Panc1 (cell line): ENCODE data around the gene KHDRBS1. TPM values are rescaled to one million over a fixed set of nuclear protein-coding genes. Genes with fewer than 3 reads are reported as not detected.

ENCODE experiments used
- ATAC-seq: fragments of 200-7000 bp; cut with Tn5 transposase; 2 replicates; pipeline ENCODE4 v1.9.1; 2020; ENCODE audit warnings: mild to moderate bottlenecking, moderate library complexity
- BruUV-seq: library from RNA; stranded (reverse); fragments of 400-500 nt; replicated peaks from 2 replicates; lab custom pipeline; 2021; lab: Mats Ljungman, UMichigan
- CTCF ChIA-PET: fragments of 300-600 bp; sonication (Branson Sonifier 250); formaldehyde crosslinking; loops from one replicate; lab custom pipeline; 2022; ENCODE audit warnings: antibody characterized with exemption; lab: Charles Lee
- POLR2A ChIA-PET: fragments of 300-600 bp; sonication (Branson Sonifier 250); formaldehyde crosslinking; loops from one replicate; lab custom pipeline; 2022; ENCODE audit warnings: antibody characterized with exemption; lab: Charles Lee
- DNase-seq: peaks from one replicate; pipeline ENCODE4 v3.0.0-alpha.2; 2010; ENCODE audit warnings: low read depth, low spot score
- H3K27ac ChIP-seq: 2 replicates; pipeline ENCODE4 v1.5.1; 2011; ENCODE audit warnings: mild to moderate bottlenecking, low read length, inconsistent platforms
- H3K27me3 ChIP-seq: fragments of 200-500 bp; sonication (Bioruptor generic); 2 replicates; pipeline ENCODE4 v1.6.0; 2014; ENCODE audit warnings: low read length, inconsistent platforms; ENCODE audit not compliant: control insufficient read depth, insufficient read depth
- H3K36me3 ChIP-seq: fragments of 200-500 bp; sonication (Bioruptor generic); 2 replicates; pipeline ENCODE4 v1.5.1; 2014; ENCODE audit warnings: inconsistent platforms, mild to moderate bottlenecking, low read length, moderate library complexity; ENCODE audit not compliant: control insufficient read depth, insufficient read depth
- H3K4me1 ChIP-seq: 2 replicates; pipeline ENCODE4 v1.5.1; 2011; ENCODE audit warnings: inconsistent platforms, mild to moderate bottlenecking, low read length, moderate library complexity; ENCODE audit not compliant: control insufficient read depth, insufficient read depth
- H3K4me3 ChIP-seq, 2 experiments: 2 replicates each; pipeline ENCODE4 v1.5.1; 2011 to 2012; ENCODE audit warnings: low read depth in 2 of 2, low read length in 2 of 2, mild to moderate bottlenecking in 2 of 2, inconsistent platforms in 1 of 2, moderate library complexity in 1 of 2
- H3K9me3 ChIP-seq: fragments of 200-500 bp; sonication (Bioruptor generic); 2 replicates; pipeline ENCODE4 v1.5.1; 2014; ENCODE audit warnings: low read depth, mild to moderate bottlenecking, inconsistent platforms, low read length, moderate library complexity; ENCODE audit not compliant: control insufficient read depth, insufficient read depth
- CTCF ChIP-seq: fragments of 450-650 bp; IDR thresholded peaks from 2 replicates; pipeline ENCODE4 v1.5.1; 2017; ENCODE audit warnings: mild to moderate bottlenecking
- POLR2AphosphoS5 ChIP-seq: IDR thresholded peaks from 2 replicates; pipeline ENCODE4 v1.6.1; 2012; ENCODE audit warnings: mild to moderate bottlenecking, low read depth, low read length, moderate library complexity
- REST ChIP-seq, 2 experiments: IDR thresholded peaks; 2 replicates each; pipeline ENCODE4 v1.6.1; 2011 to 2012; ENCODE audit warnings: low read depth in 2 of 2, control low read depth in 1 of 2, low read length in 1 of 2, mild to moderate bottlenecking in 1 of 2, moderate library complexity in 1 of 2; ENCODE audit not compliant: insufficient read depth in 1 of 2
- SIN3A ChIP-seq: IDR thresholded peaks from 2 replicates; pipeline ENCODE4 v1.6.1; 2012; ENCODE audit warnings: low read depth, mild to moderate bottlenecking, low read length, moderate library complexity, borderline replicate concordance; ENCODE audit not compliant: insufficient read depth
- TCF7L2 ChIP-seq: IDR thresholded peaks from 2 replicates; pipeline ENCODE4 v1.6.1; 2011; ENCODE audit warnings: mild to moderate bottlenecking, low read depth, low read length, inconsistent platforms
- in situ Hi-C: cut with HindIII; loops from 2 replicates; pipeline ENCODE4 v1.10.0; 2016; ENCODE audit warnings: low sequenced_read_pairs, low pct_unique_long_range_greater_than_20kb
- intact Hi-C: fragments of 100-400 bp; cut with micrococcal nuclease; formaldehyde crosslinking; loops from one replicate; pipeline ENCODE4 v1.10.0; 2022; ENCODE audit not compliant: unreplicated experiment
- total RNA-seq: library from RNA; stranded (reverse); gene quantifications from one replicate; pipeline ENCODE4 v1.2.1, GENCODE V29; 2021; ENCODE audit not compliant: unreplicated experiment

KHDRBS1 gene
- total RNA-seq, 1 experiment from 2014 or later = 163 TPM

- ChIA-PET POLR2A (no interaction called here), CTCF (interaction anchor here (0.7 to 0.8 kb wide), 2 partner anchors 20 to 85 kb away, joined by 3 to 5 read pairs; no protein-coding TSS in a partner anchor)
- DNase-seq (no peak), ATAC-seq (no peak)
- no peaks in the 10 kb centered on the region for H3K9me3 ChIP-seq
- in situ Hi-C loops (no loop called here), intact Hi-C loops (no loop called here)
- H3K36me3 ChIP-seq = peaks cover 63% of the 10 kb centered on the region
- H3K27me3 ChIP-seq = no peaks in the 10 kb centered on the region
- TF ChIP-seq SIN3A (no peak), REST (IDR thresholded peaks at IDR 0.05; ENCODE audit: insufficient read depth in 1 of 2, low read depth in 2 of 2, low read length in 1 of 2) (no peak), POLR2AphosphoS5 (no peak; the same call in 1 of the 2 replicates), TCF7L2 (no peak), CTCF (no peak)
- H3K27ac ChIP-seq = no peak overlapping the region
- BruUV-seq = no TSS peak
- no peak overlapping the region for H3K4me3 ChIP-seq
- H3K4me1 ChIP-seq = no peaks in the 10 kb centered on the region
Measured at GRCh38 chr1:32040711-32041110, 27.0 kb downstream of the KHDRBS1 start.

GRCh38 chr1:32042330-32042729 is 28.7 kb downstream of the KHDRBS1 start:
- Histone ChIP-seq H3K4me3 (no peak overlapping the region), H3K27me3 (no peaks in the 10 kb centered on the region), H3K27ac (no peak overlapping the region), H3K9me3 (no peaks in the 10 kb centered on the region), H3K36me3 (peaks cover 51% of the 10 kb centered on the region), H3K4me1 (no peaks in the 10 kb centered on the region)
- ChIA-PET POLR2A (no interaction called here), CTCF (no interaction called here)
- in situ Hi-C loops (no loop called here), intact Hi-C loops (no loop called here)
- ATAC-seq = no peak
- no peak for DNase-seq
- TF ChIP-seq TCF7L2 (no peak), REST (IDR thresholded peaks at IDR 0.05; ENCODE audit: insufficient read depth in 1 of 2, low read depth in 2 of 2, low read length in 1 of 2) (no peak), SIN3A (no peak), CTCF (no peak), POLR2AphosphoS5 (no peak)
- no TSS peak for BruUV-seq
